HCEC 1CT (cell line): ENCODE data around the gene CKAP5.
"Not testable (repeated sequence)": the region's sequence is repeated elsewhere in the genome, so short reads cannot be mapped to it uniquely, and the experiment has no call there.

Experiments
- DNase-seq: peaks from one replicate; pipeline ENCODE4 v3.0.0-alpha.2; 2017

Gene CKAP5

GRCh38 chr11:46725338-46726205 is 120.5 kb downstream of the CKAP5 start:
- DNase-seq, result no peak

GRCh38 chr11:46724088-46724487 is 122.0 kb downstream of the CKAP5 start:
- no peak for DNase-seq

GRCh38 chr11:46723359-46723680 is 122.8 kb downstream of the CKAP5 start:
- DNase-seq, result no peak

GRCh38 chr11:46722566-46723358 is 123.3 kb downstream of the CKAP5 start:
- no peak for DNase-seq

- DNase-seq, result no peak
These were observed 124.8 kb downstream of the CKAP5 start for GRCh38 chr11:46721286-46721685.

- DNase-seq, result no peak
These were observed 126.4 kb downstream of the CKAP5 start for GRCh38 chr11:46719543-46720218.

- DNase-seq, result no peak
These were observed 127.0 kb downstream of the CKAP5 start, which contains the start of gene F2 for GRCh38 chr11:46719048-46719542. Gene F2 (plus strand): TSS chr11:46719213. CDS start chr11:46719236, 23 bp downstream.

GRCh38 chr11:46718155-46719019 is 127.7 kb downstream of the CKAP5 start:
- no peak for DNase-seq

- DNase-seq, result not testable (repeated sequence)
These were observed 128.3 kb downstream of the CKAP5 start for GRCh38 chr11:46717825-46718154.

- DNase-seq, result peak; percentile 3
These were observed 133.1 kb downstream of the CKAP5 start for GRCh38 chr11:46712874-46713576.

- peak; percentile 7 for DNase-seq
These were observed 134.8 kb downstream of the CKAP5 start for GRCh38 chr11:46711303-46711702.

- DNase-seq, result peak; percentile 96
These were observed 135.2 kb downstream of the CKAP5 start for GRCh38 chr11:46710821-46711269.

GRCh38 chr11:46709351-46709750 is 136.7 kb downstream of the CKAP5 start:
- not testable (repeated sequence) for DNase-seq

- DNase-seq, result no peak
These were observed 139.2 kb downstream of the CKAP5 start for GRCh38 chr11:46706886-46707285.

GRCh38 chr11:46705070-46705688 is 140.9 kb downstream of the CKAP5 start:
- no peak for DNase-seq

GRCh38 chr11:46701078-46701654 is 144.9 kb downstream of the CKAP5 start:
- no peak for DNase-seq

GRCh38 chr11:46700241-46701077 is 145.6 kb downstream of the CKAP5 start, which contains the start of the genes ARHGAP1 and ZNF408:
Gene ARHGAP1 (minus strand): TSS chr11:46700619. CDS start chr11:46696107, 4,512 bp downstream.
Gene ZNF408 (plus strand): TSS chr11:46701031. CDS start chr11:46701048, 17 bp downstream.
- peak; percentile 98 for DNase-seq

- DNase-seq, result no peak
These were observed 147.5 kb downstream of the CKAP5 start for GRCh38 chr11:46698597-46698996.

- DNase-seq, result no peak
These were observed 148.4 kb downstream of the CKAP5 start for GRCh38 chr11:46697723-46698122.
